Measurements from ENCODE around the gene ICE1.

DNA sequence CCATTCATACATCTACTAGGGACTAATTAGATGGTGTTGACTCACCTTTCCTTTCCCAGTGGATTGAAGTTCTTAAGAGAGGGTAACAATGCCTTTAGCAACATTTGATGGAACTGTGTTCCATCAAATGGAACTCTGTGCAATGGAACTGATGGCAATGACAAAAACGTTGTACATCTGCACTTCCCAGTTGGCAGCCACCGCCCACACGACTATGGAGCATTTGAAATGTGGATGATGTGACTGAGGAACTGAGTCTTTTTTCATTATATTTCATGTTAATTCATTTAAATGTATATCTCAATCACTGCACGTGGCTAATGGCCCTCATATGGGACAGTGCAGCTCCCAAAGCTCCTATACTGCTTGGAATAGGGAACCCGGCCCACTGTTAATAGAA, 39.0 kb upstream of the ICE1 start:
- TF ChIP-seq EP300 (IDR thresholded peaks at IDR 0.05; ENCODE audit: low read depth) (no peak), POLR2A (IDR thresholded peaks at IDR 0.05) (no peak), CTCF (IDR thresholded peaks at IDR 0.05) (no peak)

Measured in transverse colon (tissue), 3 donors.